ENCODE data around the gene JPH3. TPM values are rescaled to one million over a fixed set of nuclear protein-coding genes. Genes with fewer than 3 reads are reported as not detected.

Gene JPH3
- total RNA-seq, 2 experiments from 2014 or later, result 0.07 to 0.12 TPM

GRCh38 chr16:87625241-87625797, 23.0 kb downstream of the JPH3 start:
- intact Hi-C loops (cut with micrococcal nuclease), result no loop called here
- Mint-ChIP-seq H3K4me3 (no peak overlapping the region), H3K4me1 (ENCODE audit: low read depth) (no peaks in the 10 kb centered on the region), H3K9me3 (no peaks in the 10 kb centered on the region), H3K36me3 (no peaks in the 10 kb centered on the region), H3K27ac (no peak overlapping the region), H3K27me3 (peaks cover 3% of the 10 kb centered on the region)
- DNase-seq, result no peak
- CTCF ChIA-PET, result interaction anchor here (2.0 kb wide), 1 partner anchor 11 kb away, joined by 8 read pairs; no protein-coding TSS in a partner anchor
- POLR2A ChIA-PET, result no interaction called here

- Mint-ChIP-seq H3K27me3 (peaks cover 4% of the 10 kb centered on the region), H3K4me1 (ENCODE audit: low read depth) (no peaks in the 10 kb centered on the region), H3K36me3 (no peaks in the 10 kb centered on the region), H3K9me3 (peaks cover 10% of the 10 kb centered on the region), H3K4me3 (no peak overlapping the region), H3K27ac (no peak overlapping the region)
- CTCF ChIA-PET, result interaction anchor here (1.9 kb wide), 1 partner anchor 9 kb away, joined by 11 read pairs; no protein-coding TSS in a partner anchor
- intact Hi-C loops (cut with micrococcal nuclease), result no loop called here
- POLR2A ChIA-PET, result no interaction called here
- DNase-seq, result no peak
Measured at GRCh38 chr16:87626401-87626800, 24.1 kb downstream of the JPH3 start.

- no peak for DNase-seq
- CTCF ChIA-PET, result interaction anchor here (1.9 kb wide), 1 partner anchor 9 kb away, joined by 11 read pairs; no protein-coding TSS in a partner anchor
- intact Hi-C loops (cut with micrococcal nuclease), result no loop called here
- Mint-ChIP-seq H3K27ac (no peak overlapping the region), H3K36me3 (no peaks in the 10 kb centered on the region), H3K4me3 (no peak overlapping the region), H3K9me3 (peaks cover 14% of the 10 kb centered on the region), H3K27me3 (peaks cover 5% of the 10 kb centered on the region), H3K4me1 (ENCODE audit: low read depth) (no peaks in the 10 kb centered on the region)
- POLR2A ChIA-PET, result no interaction called here
Measured at GRCh38 chr16:87626905-87627304, 24.6 kb downstream of the JPH3 start.

GRCh38 chr16:87627542-87628245, 25.4 kb downstream of the JPH3 start:
- intact Hi-C loops (cut with micrococcal nuclease), result no loop called here
- no peaks in the 10 kb centered on the region for H3K36me3 Mint-ChIP-seq
- DNase-seq, result no peak
- CTCF ChIA-PET, result interaction anchor here (1.9 kb wide), 1 partner anchor 8 kb away, joined by 11 read pairs; no protein-coding TSS in a partner anchor
- H3K9me3 Mint-ChIP-seq, result peaks cover 14% of the 10 kb centered on the region
- peaks cover 5% of the 10 kb centered on the region for H3K27me3 Mint-ChIP-seq
- no peaks in the 10 kb centered on the region for H3K4me1 Mint-ChIP-seq (ENCODE audit: low read depth)
- no peak overlapping the region for H3K27ac Mint-ChIP-seq
- no peak overlapping the region for H3K4me3 Mint-ChIP-seq
- POLR2A ChIA-PET, result no interaction called here

- Mint-ChIP-seq H3K36me3 (no peaks in the 10 kb centered on the region), H3K9me3 (peaks cover 14% of the 10 kb centered on the region), H3K4me3 (no peak overlapping the region), H3K27ac (no peak overlapping the region), H3K4me1 (ENCODE audit: low read depth) (no peaks in the 10 kb centered on the region), H3K27me3 (peaks cover 5% of the 10 kb centered on the region)
- intact Hi-C loops (cut with micrococcal nuclease), result no loop called here
- ChIA-PET POLR2A (interaction anchor here (0.5 kb wide), 1 partner anchor 598 kb away, joined by 3 read pairs; no protein-coding TSS in a partner anchor), CTCF (interaction anchor here (1.9 kb wide), 1 partner anchor 7 kb away, joined by 11 read pairs; no protein-coding TSS in a partner anchor)
- no peak for DNase-seq
Measured at GRCh38 chr16:87628246-87628923, 26.1 kb downstream of the JPH3 start.

GRCh38 chr16:87628940-87629339, 26.6 kb downstream of the JPH3 start:
- peaks cover 7% of the 10 kb centered on the region for H3K27me3 Mint-ChIP-seq
- peaks cover 14% of the 10 kb centered on the region for H3K9me3 Mint-ChIP-seq
- ChIA-PET CTCF (no interaction called here), POLR2A (no interaction called here)
- H3K27ac Mint-ChIP-seq, result no peak overlapping the region
- intact Hi-C loops (cut with micrococcal nuclease), result no loop called here
- no peaks in the 10 kb centered on the region for H3K36me3 Mint-ChIP-seq
- H3K4me3 Mint-ChIP-seq, result no peak overlapping the region
- no peaks in the 10 kb centered on the region for H3K4me1 Mint-ChIP-seq (ENCODE audit: low read depth)
- no peak for DNase-seq

- intact Hi-C loops (cut with micrococcal nuclease), result loop anchor here (10.0 kb wide), 1 partner anchor 1066 kb away; the partner anchor contains the start of gene FOXC2
- Mint-ChIP-seq H3K9me3 (peaks cover 14% of the 10 kb centered on the region), H3K4me1 (ENCODE audit: low read depth) (peaks cover 8% of the 10 kb centered on the region), H3K36me3 (no peaks in the 10 kb centered on the region), H3K27me3 (peaks cover 7% of the 10 kb centered on the region), H3K4me3 (no peak overlapping the region), H3K27ac (no peak overlapping the region)
- CTCF ChIA-PET, result no interaction called here
- DNase-seq, result no peak
- POLR2A ChIA-PET, result no interaction called here
Measured at GRCh38 chr16:87631067-87631466, 28.8 kb downstream of the JPH3 start.

- Mint-ChIP-seq H3K27ac (no peak overlapping the region), H3K4me3 (no peak overlapping the region), H3K4me1 (ENCODE audit: low read depth) (peaks cover 11% of the 10 kb centered on the region), H3K36me3 (no peaks in the 10 kb centered on the region), H3K27me3 (peaks cover 4% of the 10 kb centered on the region), H3K9me3 (peaks cover 14% of the 10 kb centered on the region)
- POLR2A ChIA-PET, result no interaction called here
- intact Hi-C loops (cut with micrococcal nuclease), result loop anchor here (2.0 to 10.0 kb wide), 3 partner anchors 310 to 1070 kb away; partner anchors contain the start of genes C16orf95 and FOXC2
- no peak for DNase-seq
- CTCF ChIA-PET, result interaction anchor here (0.7 to 3.9 kb wide), 13 partner anchors 18 to 672 kb away, joined by 3 to 73 read pairs (median 10); no protein-coding TSS in a partner anchor
Measured at GRCh38 chr16:87634411-87634810, 32.1 kb downstream of the JPH3 start.

GRCh38 chr16:87635541-87636049, 33.3 kb downstream of the JPH3 start:
- peaks cover 4% of the 10 kb centered on the region for H3K27me3 Mint-ChIP-seq
- DNase-seq, result peak; percentile 84
- H3K27ac Mint-ChIP-seq, result no peak overlapping the region
- H3K4me1 Mint-ChIP-seq (ENCODE audit: low read depth), result peaks cover 11% of the 10 kb centered on the region
- peaks cover 12% of the 10 kb centered on the region for H3K9me3 Mint-ChIP-seq
- ChIA-PET CTCF (interaction anchor here (0.5 to 3.9 kb wide), 82 partner anchors 8 to 1080 kb away, joined by 3 to 73 read pairs (median 5); partner anchors contain the start of genes C16orf95, FBXO31 and MTHFSD), POLR2A (interaction anchor here (0.7 to 0.9 kb wide), 2 partner anchors 133 to 243 kb away, joined by 3 read pairs; no protein-coding TSS in a partner anchor)
- H3K36me3 Mint-ChIP-seq, result no peaks in the 10 kb centered on the region
- H3K4me3 Mint-ChIP-seq, result peak overlapping the region; percentile 68
- intact Hi-C loops (cut with micrococcal nuclease), result loop anchor here (1.0 to 10.0 kb wide), 8 partner anchors 47 to 1071 kb away; partner anchors contain the start of genes C16orf95, FOXC2 and KLHDC4

- Mint-ChIP-seq H3K36me3 (no peaks in the 10 kb centered on the region), H3K27ac (no peak overlapping the region), H3K9me3 (peaks cover 7% of the 10 kb centered on the region), H3K27me3 (peaks cover 4% of the 10 kb centered on the region), H3K4me3 (peak overlapping the region; percentile 68), H3K4me1 (ENCODE audit: low read depth) (peaks cover 11% of the 10 kb centered on the region)
- CTCF ChIA-PET, result interaction anchor here (0.5 to 3.9 kb wide), 79 partner anchors 9 to 1073 kb away, joined by 3 to 73 read pairs (median 5); partner anchors contain the start of genes C16orf95 and FBXO31
- intact Hi-C loops (cut with micrococcal nuclease), result loop anchor here (1.0 to 10.0 kb wide), 6 partner anchors 48 to 1071 kb away; partner anchors contain the start of genes FOXC2 and KLHDC4
- DNase-seq, result peak; percentile 91
- POLR2A ChIA-PET, result interaction anchor here (0.7 kb wide), 1 partner anchor 244 kb away, joined by 3 read pairs; no protein-coding TSS in a partner anchor
Measured at GRCh38 chr16:87636050-87636684, 33.9 kb downstream of the JPH3 start.

GRCh38 chr16:87636741-87637140, 34.4 kb downstream of the JPH3 start:
- DNase-seq, result no peak
- peaks cover 2% of the 10 kb centered on the region for H3K9me3 Mint-ChIP-seq
- no peak overlapping the region for H3K27ac Mint-ChIP-seq
- H3K4me3 Mint-ChIP-seq, result no peak overlapping the region
- no peaks in the 10 kb centered on the region for H3K36me3 Mint-ChIP-seq
- peaks cover 11% of the 10 kb centered on the region for H3K4me1 Mint-ChIP-seq (ENCODE audit: low read depth)
- ChIA-PET POLR2A (no interaction called here), CTCF (interaction anchor here (0.7 to 3.9 kb wide), 57 partner anchors 9 to 1073 kb away, joined by 3 to 73 read pairs (median 7); partner anchors contain the start of gene C16orf95)
- peaks cover 2% of the 10 kb centered on the region for H3K27me3 Mint-ChIP-seq
- intact Hi-C loops (cut with micrococcal nuclease), result loop anchor here (1.0 to 10.0 kb wide), 6 partner anchors 48 to 1072 kb away; partner anchors contain the start of genes FOXC2 and KLHDC4
